Measurements from ENCODE around the gene PTCD3. TPM values are rescaled to one million over a fixed set of nuclear protein-coding genes. Genes with fewer than 3 reads are reported as not detected.

The PTCD3 gene
- total RNA-seq, 5 donors from 2014 or later (not counting 1 experiment from before 2014, with no cell fraction given): 145 to 153 (median 151) TPM

- Mint-ChIP-seq H3K36me3 (peaks cover 74% of the 10 kb centered on the region), H3K27ac (no peak overlapping the region), H3K4me3 (no peak overlapping the region), H3K4me1 (peaks cover 13 to 21% (median 14%) of the 10 kb centered on the region in 3 donors), H3K9me3 (peaks cover 0 to 8% (median 5%) of the 10 kb centered on the region in 3 donors), H3K27me3 (no peaks in the 10 kb centered on the region)
- Histone ChIP-seq H3K4me1 (ENCODE audit: control insufficient read depth in 1 of 2, extremely low read depth in 1 of 2, insufficient read depth in 2 of 2, low read length in 2 of 2) (peaks cover 6 to 15% of the 10 kb centered on the region in 2 experiments), H3K36me3 (ENCODE audit: control insufficient read depth in 2 of 2, extremely low read depth in 1 of 2, insufficient read depth in 1 of 2, low read length in 1 of 2) (peaks cover 15 to 70% of the 10 kb centered on the region in 2 donors), H3K27me3 (replicated peaks in 1 of 2; ENCODE audit: control insufficient read depth in 2 of 2, extremely low read depth in 1 of 2, insufficient read depth in 2 of 2, low read length in 1 of 2) (no peaks in the 10 kb centered on the region), H3K4me3 (ENCODE audit: control insufficient read depth in 1 of 2, extremely low read depth in 1 of 2, low read length in 1 of 2) (no peak overlapping the region), H3K9me3 (no peaks in the 10 kb centered on the region), H3K27ac (ENCODE audit: low read length) (no peak overlapping the region)
- DNase-seq: no peak
- WGBS (ENCODE audit: insufficient coverage): 100% methylated on average over 5 of the region's 7 CpGs
- POLR2A ChIA-PET: no interaction called here
- no peak for ATAC-seq (replicated peaks in 1 of 4)
- CTCF ChIA-PET: no interaction called here
Observed at GRCh38 chr2:86066007-86066578, 39.9 kb upstream of the PTCD3 start.

- no peak overlapping the region for H3K4me3 ChIP-seq (ENCODE audit: control insufficient read depth in 1 of 2, extremely low read depth in 1 of 2, low read length in 1 of 2)
- H3K9me3 Mint-ChIP-seq: peaks cover 0 to 8% (median 5%) of the 10 kb centered on the region in 3 donors
- ATAC-seq (replicated peaks in 1 of 4) (no peak), DNase-seq (no peak)
- peaks cover 6 to 15% of the 10 kb centered on the region in 2 experiments for H3K4me1 ChIP-seq (ENCODE audit: control insufficient read depth in 1 of 2, extremely low read depth in 1 of 2, insufficient read depth in 2 of 2, low read length in 2 of 2)
- no peak overlapping the region for H3K27ac ChIP-seq (ENCODE audit: low read length)
- H3K9me3 ChIP-seq: no peaks in the 10 kb centered on the region
- H3K27me3 Mint-ChIP-seq: no peaks in the 10 kb centered on the region
- ChIA-PET CTCF (no interaction called here), POLR2A (no interaction called here)
- no peaks in the 10 kb centered on the region for H3K27me3 ChIP-seq (replicated peaks in 1 of 2; ENCODE audit: control insufficient read depth in 2 of 2, extremely low read depth in 1 of 2, insufficient read depth in 2 of 2, low read length in 1 of 2)
- H3K27ac Mint-ChIP-seq: no peak overlapping the region
- peaks cover 15 to 72% of the 10 kb centered on the region in 2 donors for H3K36me3 ChIP-seq (ENCODE audit: control insufficient read depth in 2 of 2, extremely low read depth in 1 of 2, insufficient read depth in 1 of 2, low read length in 1 of 2)
- peaks cover 13 to 21% (median 14%) of the 10 kb centered on the region in 3 donors for H3K4me1 Mint-ChIP-seq
- peaks cover 75% of the 10 kb centered on the region for H3K36me3 Mint-ChIP-seq
- H3K4me3 Mint-ChIP-seq: no peak overlapping the region
Observed at GRCh38 chr2:86066915-86067314, 39.1 kb upstream of the PTCD3 start.

GRCh38 chr2:86068136-86068588 lies 37.9 kb upstream of the PTCD3 start:
- Mint-ChIP-seq H3K4me3 (no peak overlapping the region), H3K36me3 (peaks cover 70% of the 10 kb centered on the region)
- WGBS (ENCODE audit: insufficient coverage): 0% methylated on average over 2 of the region's 7 CpGs

GRCh38 chr2:86068648-86069047 lies 37.4 kb upstream of the PTCD3 start:
- H3K36me3 ChIP-seq (ENCODE audit: control insufficient read depth in 2 of 2, extremely low read depth in 1 of 2, insufficient read depth in 1 of 2, low read length in 1 of 2): peaks cover 16 to 77% of the 10 kb centered on the region in 2 donors
- ChIA-PET CTCF (interaction anchor here (0.6 to 1.3 kb wide), 4 partner anchors 11 to 241 kb away, joined by 5 to 7 read pairs (median 6); no protein-coding TSS in a partner anchor), POLR2A (interaction anchor here in 1 of 2 donors (0.6 kb wide), 1 partner anchor 11 kb away, joined by 4 read pairs; no protein-coding TSS in a partner anchor)

More at GRCh38 chr2:86068136-86068588, 37.9 kb upstream of the PTCD3 start:
- peak; percentile 95 to 99 (median 98) for ATAC-seq (replicated peaks in 1 of 4)
- H3K9me3 ChIP-seq: no peaks in the 10 kb centered on the region
- no peaks in the 10 kb centered on the region for H3K27me3 ChIP-seq (replicated peaks in 1 of 2; ENCODE audit: control insufficient read depth in 2 of 2, extremely low read depth in 1 of 2, insufficient read depth in 2 of 2, low read length in 1 of 2)
- H3K27me3 Mint-ChIP-seq: no peaks in the 10 kb centered on the region
- H3K4me1 ChIP-seq (ENCODE audit: control insufficient read depth in 1 of 2, extremely low read depth in 1 of 2, insufficient read depth in 2 of 2, low read length in 2 of 2): peaks cover 6 to 15% of the 10 kb centered on the region in 2 experiments
- peaks cover 0 to 8% (median 5%) of the 10 kb centered on the region in 3 donors for H3K9me3 Mint-ChIP-seq
- H3K36me3 ChIP-seq (ENCODE audit: control insufficient read depth in 2 of 2, extremely low read depth in 1 of 2, insufficient read depth in 1 of 2, low read length in 1 of 2): peaks cover 15 to 77% of the 10 kb centered on the region in 2 donors
- ChIA-PET POLR2A (interaction anchor here (0.6 kb wide), 2 partner anchors 11 to 176 kb away, joined by 3 to 4 read pairs; no protein-coding TSS in a partner anchor), CTCF (interaction anchor here in 1 of 2 donors (0.7 to 1.3 kb wide), 4 partner anchors 12 to 241 kb away, joined by 3 to 6 read pairs (median 5); no protein-coding TSS in a partner anchor)
- H3K4me1 Mint-ChIP-seq: peaks cover 15 to 25% (median 17%) of the 10 kb centered on the region in 3 donors
- peak overlapping the region; percentile 21 for H3K27ac ChIP-seq (ENCODE audit: low read length)
- peak overlapping the region; percentile 68 to 83 for H3K27ac Mint-ChIP-seq
- H3K4me3 ChIP-seq (ENCODE audit: control insufficient read depth in 1 of 2, extremely low read depth in 1 of 2, low read length in 1 of 2): no peak overlapping the region
- peak in 34 of 35 experiments; percentile 16 to 66 (median 38) for DNase-seq

GRCh38 chr2:86069091-86069685 lies 36.8 kb upstream of the PTCD3 start:
- Histone ChIP-seq H3K4me1 (ENCODE audit: control insufficient read depth in 1 of 2, extremely low read depth in 1 of 2, insufficient read depth in 2 of 2, low read length in 2 of 2) (peaks cover 6 to 15% of the 10 kb centered on the region in 2 experiments), H3K27me3 (replicated peaks in 1 of 2; ENCODE audit: control insufficient read depth in 2 of 2, extremely low read depth in 1 of 2, insufficient read depth in 2 of 2, low read length in 1 of 2) (no peaks in the 10 kb centered on the region), H3K4me3 (ENCODE audit: control insufficient read depth in 1 of 2, extremely low read depth in 1 of 2, low read length in 1 of 2) (no peak overlapping the region), H3K36me3 (ENCODE audit: control insufficient read depth in 2 of 2, extremely low read depth in 1 of 2, insufficient read depth in 1 of 2, low read length in 1 of 2) (peaks cover 17 to 78% of the 10 kb centered on the region in 2 donors), H3K27ac (ENCODE audit: low read length) (no peak overlapping the region), H3K9me3 (no peaks in the 10 kb centered on the region)
- Mint-ChIP-seq H3K27ac (peak overlapping the region in 1 of 2 donors; percentile 31), H3K4me1 (peaks cover 15 to 25% (median 17%) of the 10 kb centered on the region in 3 donors), H3K4me3 (no peak overlapping the region), H3K27me3 (no peaks in the 10 kb centered on the region), H3K9me3 (peaks cover 0 to under 1% (median 0%) of the 10 kb centered on the region in 3 donors), H3K36me3 (peaks cover 66% of the 10 kb centered on the region)
- ChIA-PET POLR2A (no interaction called here), CTCF (interaction anchor here in 1 of 2 donors (0.6 kb wide), 1 partner anchor 39 kb away, joined by 7 read pairs; no protein-coding TSS in a partner anchor)
- ATAC-seq (replicated peaks in 1 of 4): no peak
- DNase-seq: no peak
- 100% methylated on average over 2 of the region's 8 CpGs for WGBS (ENCODE audit: insufficient coverage)

More at GRCh38 chr2:86068648-86069047, 37.4 kb upstream of the PTCD3 start:
- no peak overlapping the region for H3K4me3 ChIP-seq (ENCODE audit: control insufficient read depth in 1 of 2, extremely low read depth in 1 of 2, low read length in 1 of 2)
- 98% methylated on average over 5 of the region's 5 CpGs for WGBS (ENCODE audit: insufficient coverage)
- H3K36me3 Mint-ChIP-seq: peaks cover 69% of the 10 kb centered on the region
- no peaks in the 10 kb centered on the region for H3K27me3 ChIP-seq (replicated peaks in 1 of 2; ENCODE audit: control insufficient read depth in 2 of 2, extremely low read depth in 1 of 2, insufficient read depth in 2 of 2, low read length in 1 of 2)
- peaks cover 0 to 5% (median 5%) of the 10 kb centered on the region in 3 donors for H3K9me3 Mint-ChIP-seq
- no peak overlapping the region for H3K4me3 Mint-ChIP-seq
- ATAC-seq (replicated peaks in 1 of 4) (no peak), DNase-seq (no peak)
- H3K4me1 Mint-ChIP-seq: peaks cover 15 to 25% (median 17%) of the 10 kb centered on the region in 3 donors
- peaks cover 6 to 15% of the 10 kb centered on the region in 2 experiments for H3K4me1 ChIP-seq (ENCODE audit: control insufficient read depth in 1 of 2, extremely low read depth in 1 of 2, insufficient read depth in 2 of 2, low read length in 2 of 2)
- peak overlapping the region; percentile 21 for H3K27ac ChIP-seq (ENCODE audit: low read length)
- no peaks in the 10 kb centered on the region for H3K9me3 ChIP-seq
- no peak overlapping the region for H3K27ac Mint-ChIP-seq
- no peaks in the 10 kb centered on the region for H3K27me3 Mint-ChIP-seq

GRCh38 chr2:86069783-86070339 lies 36.2 kb upstream of the PTCD3 start:
- Mint-ChIP-seq H3K27ac (no peak overlapping the region), H3K4me3 (no peak overlapping the region), H3K36me3 (peaks cover 61% of the 10 kb centered on the region), H3K9me3 (no peaks in the 10 kb centered on the region), H3K27me3 (no peaks in the 10 kb centered on the region), H3K4me1 (peaks cover 15 to 25% (median 17%) of the 10 kb centered on the region in 3 donors)
- Histone ChIP-seq H3K27me3 (replicated peaks in 1 of 2; ENCODE audit: control insufficient read depth in 2 of 2, extremely low read depth in 1 of 2, insufficient read depth in 2 of 2, low read length in 1 of 2) (no peaks in the 10 kb centered on the region), H3K27ac (ENCODE audit: low read length) (no peak overlapping the region), H3K4me3 (ENCODE audit: control insufficient read depth in 1 of 2, extremely low read depth in 1 of 2, low read length in 1 of 2) (no peak overlapping the region), H3K36me3 (ENCODE audit: control insufficient read depth in 2 of 2, extremely low read depth in 1 of 2, insufficient read depth in 1 of 2, low read length in 1 of 2) (peaks cover 17 to 79% of the 10 kb centered on the region in 2 donors), H3K9me3 (no peaks in the 10 kb centered on the region), H3K4me1 (ENCODE audit: control insufficient read depth in 1 of 2, extremely low read depth in 1 of 2, insufficient read depth in 2 of 2, low read length in 2 of 2) (peaks cover 6 to 15% of the 10 kb centered on the region in 2 experiments)
- POLR2A ChIA-PET: no interaction called here
- CTCF ChIA-PET: no interaction called here
- ATAC-seq (replicated peaks in 1 of 4) (no peak), DNase-seq (no peak)
- WGBS (ENCODE audit: insufficient coverage): over 99% methylated on average over 15 of the region's 16 CpGs

Measured in T-cell (primary cell).